WTC11 (cell line): ENCODE measurements around the gene GTF3C4. TPM values are rescaled to one million over a fixed set of nuclear protein-coding genes. Genes with fewer than 3 reads are reported as not detected.

Experiments used
- ATAC-seq: fragments of 200-7000 bp; cut with Tn5 transposase; 2 replicates; pipeline ENCODE4 v1.10.0; 2021; ENCODE audit warnings: mild to moderate bottlenecking, moderate library complexity
- CTCF ChIA-PET: fragments of 300-600 bp; sonication (Branson Sonifier 250); formaldehyde crosslinking; loops from one replicate; lab custom pipeline; 2021; ENCODE audit warnings: antibody characterized with exemption; lab: Charles Lee
- POLR2A ChIA-PET: fragments of 350-600 bp; sonication (Branson Sonifier 250); formaldehyde crosslinking; loops from one replicate; lab custom pipeline; 2021; ENCODE audit warnings: antibody characterized with exemption; lab: Charles Lee
- DNase-seq: peaks from one replicate; pipeline ENCODE4 v3.0.0; 2021; ENCODE audit warnings: low spot score
- H3K27ac Mint-ChIP-seq: 2 replicates; pipeline ENCODE4 v1.8.0; 2021; ENCODE audit warnings: mixed read lengths
- H3K27me3 Mint-ChIP-seq: 2 replicates; pipeline ENCODE4 v1.8.0; 2021; ENCODE audit warnings: low read depth, mild to moderate bottlenecking, moderate library complexity, mixed read lengths
- H3K36me3 Mint-ChIP-seq: 2 replicates; pipeline ENCODE4 v1.8.0; 2021; ENCODE audit warnings: mixed read lengths
- H3K4me1 Mint-ChIP-seq: 2 replicates; pipeline ENCODE4 v1.8.0; 2022; ENCODE audit warnings: mixed read lengths
- H3K4me3 Mint-ChIP-seq: 2 replicates; pipeline ENCODE4 v1.8.0; 2021; ENCODE audit warnings: mild to moderate bottlenecking, moderate library complexity, mixed read lengths
- H3K9me3 Mint-ChIP-seq: 2 replicates; pipeline ENCODE4 v1.8.0; 2021; ENCODE audit warnings: mixed read lengths
- CBFB ChIP-seq: sonication (generic); formaldehyde crosslinking; IDR thresholded peaks from 2 replicates; pipeline ENCODE4 v1.8.1; 2022; ENCODE audit warnings: mild to moderate bottlenecking, low read depth, missing genetic modification reagents
- ELF4 ChIP-seq: sonication (generic); formaldehyde crosslinking; IDR thresholded peaks from 2 replicates; pipeline ENCODE4 v1.8.1; 2022; ENCODE audit warnings: low read depth, mild to moderate bottlenecking, moderate library complexity, missing genetic modification reagents
- FOXP1 ChIP-seq: sonication (generic); formaldehyde crosslinking; IDR thresholded peaks from 2 replicates; pipeline ENCODE4 v1.8.0; 2022; ENCODE audit warnings: missing genetic modification reagents, mild to moderate bottlenecking, moderate library complexity, borderline replicate concordance
- GABPB1 ChIP-seq: sonication (generic); formaldehyde crosslinking; IDR thresholded peaks from 2 replicates; pipeline ENCODE4 v1.8.1; 2023; ENCODE audit warnings: mild to moderate bottlenecking, missing genetic modification reagents
- JUN ChIP-seq: sonication (generic); formaldehyde crosslinking; IDR thresholded peaks from 2 replicates; pipeline ENCODE4 v1.8.0; 2023; ENCODE audit warnings: mild to moderate bottlenecking, missing genetic modification reagents
- MYBL2 ChIP-seq: sonication (generic); formaldehyde crosslinking; IDR thresholded peaks from 2 replicates; pipeline ENCODE4 v1.8.1; 2023; ENCODE audit warnings: mild to moderate bottlenecking, moderate library complexity, missing genetic modification reagents
- NR2C2 ChIP-seq: sonication (generic); formaldehyde crosslinking; IDR thresholded peaks from 2 replicates; pipeline ENCODE4 v1.8.0; 2022; ENCODE audit warnings: mild to moderate bottlenecking, missing genetic modification reagents
- RELA ChIP-seq: sonication (generic); formaldehyde crosslinking; IDR thresholded peaks from 2 replicates; pipeline ENCODE4 v1.8.1; 2022; ENCODE audit warnings: missing genetic modification reagents, mild to moderate bottlenecking, borderline replicate concordance
- SMAD4 ChIP-seq: sonication (generic); formaldehyde crosslinking; IDR thresholded peaks from 2 replicates; pipeline ENCODE4 v1.8.0; 2022; ENCODE audit warnings: mild to moderate bottlenecking, missing genetic modification reagents
- TP53 ChIP-seq: sonication (generic); formaldehyde crosslinking; IDR thresholded peaks from 2 replicates; pipeline ENCODE4 v1.8.1; 2023; ENCODE audit warnings: mild to moderate bottlenecking, missing genetic modification reagents
- ZNF138 ChIP-seq: sonication (generic); formaldehyde crosslinking; conservative IDR thresholded peaks from 2 replicates; pipeline ENCODE4 v1.8.1; 2022; ENCODE audit warnings: mild to moderate bottlenecking, moderate library complexity, missing genetic modification reagents
- ZNF232 ChIP-seq: sonication (generic); formaldehyde crosslinking; IDR thresholded peaks from 2 replicates; pipeline ENCODE4 v1.8.0; 2022; ENCODE audit warnings: mild to moderate bottlenecking, missing genetic modification reagents
- ZNF416 ChIP-seq: fragments of 250-450 bp; sonication (Bioruptor Pico); IDR thresholded peaks from 2 replicates; pipeline ENCODE4 v1.9.0; 2021; ENCODE audit warnings: mild to moderate bottlenecking, inconsistent platforms
- total RNA-seq: library from RNA; stranded (reverse); gene quantifications from 3 replicates; pipeline ENCODE4 v1.2.3, GENCODE V29; 2021
- TF ChIP-seq, protein P1 (sequence below): sonication (generic); formaldehyde crosslinking; IDR thresholded peaks from 2 replicates; pipeline ENCODE4 v1.8.0; 2022; ENCODE audit warnings: missing genetic modification reagents
- TF ChIP-seq, protein P2 (sequence below): fragments of 250-450 bp; sonication (Bioruptor Pico); IDR thresholded peaks from 2 replicates; pipeline ENCODE4 v2.1.2; 2022; ENCODE audit warnings: mild to moderate bottlenecking, moderate library complexity
- TF ChIP-seq, protein P3 (sequence below): sonication (generic); formaldehyde crosslinking; IDR thresholded peaks from 2 replicates; pipeline ENCODE4 v1.8.1; 2022; ENCODE audit warnings: mild to moderate bottlenecking, moderate library complexity, missing genetic modification reagents
- TF ChIP-seq, protein P4 (sequence below): sonication (generic); formaldehyde crosslinking; IDR thresholded peaks from 2 replicates; pipeline ENCODE4 v1.8.1; 2023; ENCODE audit warnings: mild to moderate bottlenecking, missing genetic modification reagents

The GTF3C4 gene
- total RNA-seq, 1 experiment from 2014 or later, result 31.6 TPM

DNA sequence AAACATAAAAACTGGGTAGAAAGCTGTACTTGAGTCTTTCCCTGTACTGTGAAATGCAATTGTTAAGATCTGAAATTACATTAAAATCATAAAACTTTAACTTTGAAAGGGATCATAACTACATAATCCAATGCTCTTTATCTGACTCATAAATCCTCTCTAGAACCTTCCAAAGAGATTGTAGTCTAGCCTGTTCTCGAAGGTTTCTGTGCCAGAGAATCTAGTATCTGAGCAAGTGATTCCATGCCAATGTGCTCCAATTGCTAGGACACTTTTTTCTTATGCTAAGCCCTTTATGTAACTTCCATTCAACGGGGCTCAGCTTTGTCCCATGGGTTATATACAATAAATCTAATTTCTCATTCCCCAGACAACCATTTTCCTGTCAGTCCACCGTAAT, 21.6 kb upstream of the GTF3C4 start:
- CTCF ChIA-PET, result interaction anchor here (0.7 kb wide), 1 partner anchor 102 kb away, joined by 3 read pairs; no protein-coding TSS in a partner anchor
- ATAC-seq (no peak), DNase-seq (no peak)
- Mint-ChIP-seq H3K36me3 (peaks cover 56% of the 10 kb centered on the region), H3K27me3 (no peaks in the 10 kb centered on the region), H3K4me1 (no peaks in the 10 kb centered on the region), H3K27ac (no peak overlapping the region), H3K4me3 (no peak overlapping the region), H3K9me3 (no peaks in the 10 kb centered on the region)
- POLR2A ChIA-PET, result no interaction called here
- no peak for TF ChIP-seq ELF4 (CRISPR knock-in tag)
- TF ChIP-seq, protein P1, sequence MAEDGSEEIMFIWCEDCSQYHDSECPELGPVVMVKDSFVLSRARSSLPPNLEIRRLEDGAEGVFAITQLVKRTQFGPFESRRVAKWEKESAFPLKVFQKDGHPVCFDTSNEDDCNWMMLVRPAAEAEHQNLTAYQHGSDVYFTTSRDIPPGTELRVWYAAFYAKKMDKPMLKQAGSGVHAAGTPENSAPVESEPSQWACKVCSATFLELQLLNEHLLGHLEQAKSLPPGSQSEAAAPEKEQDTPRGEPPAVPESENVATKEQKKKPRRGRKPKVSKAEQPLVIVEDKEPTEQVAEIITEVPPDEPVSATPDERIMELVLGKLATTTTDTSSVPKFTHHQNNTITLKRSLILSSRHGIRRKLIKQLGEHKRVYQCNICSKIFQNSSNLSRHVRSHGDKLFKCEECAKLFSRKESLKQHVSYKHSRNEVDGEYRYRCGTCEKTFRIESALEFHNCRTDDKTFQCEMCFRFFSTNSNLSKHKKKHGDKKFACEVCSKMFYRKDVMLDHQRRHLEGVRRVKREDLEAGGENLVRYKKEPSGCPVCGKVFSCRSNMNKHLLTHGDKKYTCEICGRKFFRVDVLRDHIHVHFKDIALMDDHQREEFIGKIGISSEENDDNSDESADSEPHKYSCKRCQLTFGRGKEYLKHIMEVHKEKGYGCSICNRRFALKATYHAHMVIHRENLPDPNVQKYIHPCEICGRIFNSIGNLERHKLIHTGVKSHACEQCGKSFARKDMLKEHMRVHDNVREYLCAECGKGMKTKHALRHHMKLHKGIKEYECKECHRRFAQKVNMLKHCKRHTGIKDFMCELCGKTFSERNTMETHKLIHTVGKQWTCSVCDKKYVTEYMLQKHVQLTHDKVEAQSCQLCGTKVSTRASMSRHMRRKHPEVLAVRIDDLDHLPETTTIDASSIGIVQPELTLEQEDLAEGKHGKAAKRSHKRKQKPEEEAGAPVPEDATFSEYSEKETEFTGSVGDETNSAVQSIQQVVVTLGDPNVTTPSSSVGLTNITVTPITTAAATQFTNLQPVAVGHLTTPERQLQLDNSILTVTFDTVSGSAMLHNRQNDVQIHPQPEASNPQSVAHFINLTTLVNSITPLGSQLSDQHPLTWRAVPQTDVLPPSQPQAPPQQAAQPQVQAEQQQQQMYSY (CRISPR knock-in tag), result no peak
- no peak for TF ChIP-seq ZNF232
- no peak for TF ChIP-seq FOXP1 (CRISPR knock-in tag)
- no peak for TF ChIP-seq CBFB
- no peak for TF ChIP-seq ZNF138
- TF ChIP-seq, protein P2, sequence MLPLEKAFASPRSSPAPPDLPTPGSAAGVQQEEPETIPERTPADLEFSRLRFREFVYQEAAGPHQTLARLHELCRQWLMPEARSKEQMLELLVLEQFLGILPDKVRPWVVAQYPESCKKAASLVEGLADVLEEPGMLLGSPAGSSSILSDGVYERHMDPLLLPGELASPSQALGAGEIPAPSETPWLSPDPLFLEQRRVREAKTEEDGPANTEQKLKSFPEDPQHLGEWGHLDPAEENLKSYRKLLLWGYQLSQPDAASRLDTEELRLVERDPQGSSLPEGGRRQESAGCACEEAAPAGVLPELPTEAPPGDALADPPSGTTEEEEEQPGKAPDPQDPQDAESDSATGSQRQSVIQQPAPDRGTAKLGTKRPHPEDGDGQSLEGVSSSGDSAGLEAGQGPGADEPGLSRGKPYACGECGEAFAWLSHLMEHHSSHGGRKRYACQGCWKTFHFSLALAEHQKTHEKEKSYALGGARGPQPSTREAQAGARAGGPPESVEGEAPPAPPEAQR (CRISPR knock-in tag), result no peak
- TF ChIP-seq, protein P3, sequence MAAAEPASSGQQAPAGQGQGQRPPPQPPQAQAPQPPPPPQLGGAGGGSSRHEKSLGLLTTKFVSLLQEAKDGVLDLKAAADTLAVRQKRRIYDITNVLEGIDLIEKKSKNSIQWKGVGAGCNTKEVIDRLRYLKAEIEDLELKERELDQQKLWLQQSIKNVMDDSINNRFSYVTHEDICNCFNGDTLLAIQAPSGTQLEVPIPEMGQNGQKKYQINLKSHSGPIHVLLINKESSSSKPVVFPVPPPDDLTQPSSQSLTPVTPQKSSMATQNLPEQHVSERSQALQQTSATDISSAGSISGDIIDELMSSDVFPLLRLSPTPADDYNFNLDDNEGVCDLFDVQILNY, result no peak
- TF ChIP-seq SMAD4 (CRISPR knock-in tag), result no peak
- no peak for TF ChIP-seq JUN (CRISPR knock-in tag)
- no peak for TF ChIP-seq NR2C2
- no peak for TF ChIP-seq RELA (CRISPR knock-in tag)

DNA sequence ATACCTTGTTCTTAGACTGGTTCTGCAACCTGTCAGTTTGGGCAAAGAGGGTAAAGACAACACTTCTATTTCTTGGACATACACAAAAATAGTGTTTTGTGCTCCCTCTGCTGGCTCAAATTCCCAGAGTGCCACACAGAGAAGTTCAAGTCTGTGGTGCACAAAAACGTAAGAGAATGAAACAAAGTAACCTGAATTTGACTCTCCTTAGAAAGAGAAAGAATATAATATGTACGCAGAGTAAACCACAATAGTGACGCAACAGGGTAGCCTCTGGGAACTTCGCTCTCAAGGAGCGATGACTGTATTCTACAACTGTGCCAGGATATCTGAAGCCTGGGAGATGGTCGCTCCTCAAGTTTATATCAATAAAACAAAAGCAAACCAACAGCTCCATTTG, 19.0 kb upstream of the GTF3C4 start:
- CTCF ChIA-PET, result interaction anchor here (0.8 kb wide), 1 partner anchor 241 kb away, joined by 6 read pairs; the partner anchor contains the start of gene CFAP77
- ATAC-seq, result no peak
- no peak for DNase-seq

DNA sequence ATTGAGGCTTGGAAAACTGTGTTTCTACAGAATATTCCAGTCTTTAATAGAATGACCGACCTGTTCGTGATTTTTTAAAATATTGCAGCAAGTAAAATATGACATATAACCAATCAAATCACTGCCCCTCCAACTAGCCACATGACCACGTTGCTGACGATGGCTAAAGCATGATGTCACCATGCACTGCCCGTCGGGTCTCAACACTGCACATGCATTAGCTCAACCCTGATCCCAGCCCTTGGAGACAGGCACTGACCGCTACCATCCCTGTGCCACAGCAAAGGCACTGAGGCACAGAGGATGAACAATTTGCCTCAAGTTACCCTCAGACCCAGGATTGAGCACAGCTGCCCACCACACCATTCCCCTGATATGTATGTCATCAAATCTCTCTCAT, 14.0 kb upstream of the GTF3C4 start:
- ChIA-PET POLR2A (no interaction called here), CTCF (no interaction called here)
- Mint-ChIP-seq H3K36me3 (peaks cover 35% of the 10 kb centered on the region), H3K4me1 (no peaks in the 10 kb centered on the region), H3K27me3 (no peaks in the 10 kb centered on the region), H3K4me3 (no peak overlapping the region), H3K9me3 (no peaks in the 10 kb centered on the region), H3K27ac (no peak overlapping the region)
- DNase-seq, result no peak
- no peak for TF ChIP-seq MYBL2 (CRISPR knock-in tag)
- TF ChIP-seq TP53, result no peak
- TF ChIP-seq JUN (CRISPR knock-in tag), result no peak
- TF ChIP-seq ZNF416 (CRISPR knock-in tag), result no peak
- TF ChIP-seq GABPB1 (CRISPR knock-in tag), result no peak
- ATAC-seq, result no peak

More for the DNA sequence above, 19.0 kb upstream of the GTF3C4 start:
- no peaks in the 10 kb centered on the region for H3K4me1 Mint-ChIP-seq
- no peaks in the 10 kb centered on the region for H3K27me3 Mint-ChIP-seq
- TF ChIP-seq SMAD4 (CRISPR knock-in tag), result no peak
- TF ChIP-seq, protein P4, sequence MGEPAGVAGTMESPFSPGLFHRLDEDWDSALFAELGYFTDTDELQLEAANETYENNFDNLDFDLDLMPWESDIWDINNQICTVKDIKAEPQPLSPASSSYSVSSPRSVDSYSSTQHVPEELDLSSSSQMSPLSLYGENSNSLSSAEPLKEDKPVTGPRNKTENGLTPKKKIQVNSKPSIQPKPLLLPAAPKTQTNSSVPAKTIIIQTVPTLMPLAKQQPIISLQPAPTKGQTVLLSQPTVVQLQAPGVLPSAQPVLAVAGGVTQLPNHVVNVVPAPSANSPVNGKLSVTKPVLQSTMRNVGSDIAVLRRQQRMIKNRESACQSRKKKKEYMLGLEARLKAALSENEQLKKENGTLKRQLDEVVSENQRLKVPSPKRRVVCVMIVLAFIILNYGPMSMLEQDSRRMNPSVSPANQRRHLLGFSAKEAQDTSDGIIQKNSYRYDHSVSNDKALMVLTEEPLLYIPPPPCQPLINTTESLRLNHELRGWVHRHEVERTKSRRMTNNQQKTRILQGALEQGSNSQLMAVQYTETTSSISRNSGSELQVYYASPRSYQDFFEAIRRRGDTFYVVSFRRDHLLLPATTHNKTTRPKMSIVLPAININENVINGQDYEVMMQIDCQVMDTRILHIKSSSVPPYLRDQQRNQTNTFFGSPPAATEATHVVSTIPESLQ (CRISPR knock-in tag), result no peak
- H3K27ac Mint-ChIP-seq, result no peak overlapping the region
- H3K4me3 Mint-ChIP-seq, result no peak overlapping the region
- H3K9me3 Mint-ChIP-seq, result no peaks in the 10 kb centered on the region
- peaks cover 41% of the 10 kb centered on the region for H3K36me3 Mint-ChIP-seq
- POLR2A ChIA-PET, result no interaction called here
